ENCODE results near the gene PCDHGB6.
A peak's percentile ranks its signal among the peaks of the same experiment; 100 is the strongest.
"Not testable (repeated sequence)": the region's sequence is repeated elsewhere in the genome, so short reads cannot be mapped to it uniquely, and the experiment has no call there.

Gene PCDHGB6

DNA sequence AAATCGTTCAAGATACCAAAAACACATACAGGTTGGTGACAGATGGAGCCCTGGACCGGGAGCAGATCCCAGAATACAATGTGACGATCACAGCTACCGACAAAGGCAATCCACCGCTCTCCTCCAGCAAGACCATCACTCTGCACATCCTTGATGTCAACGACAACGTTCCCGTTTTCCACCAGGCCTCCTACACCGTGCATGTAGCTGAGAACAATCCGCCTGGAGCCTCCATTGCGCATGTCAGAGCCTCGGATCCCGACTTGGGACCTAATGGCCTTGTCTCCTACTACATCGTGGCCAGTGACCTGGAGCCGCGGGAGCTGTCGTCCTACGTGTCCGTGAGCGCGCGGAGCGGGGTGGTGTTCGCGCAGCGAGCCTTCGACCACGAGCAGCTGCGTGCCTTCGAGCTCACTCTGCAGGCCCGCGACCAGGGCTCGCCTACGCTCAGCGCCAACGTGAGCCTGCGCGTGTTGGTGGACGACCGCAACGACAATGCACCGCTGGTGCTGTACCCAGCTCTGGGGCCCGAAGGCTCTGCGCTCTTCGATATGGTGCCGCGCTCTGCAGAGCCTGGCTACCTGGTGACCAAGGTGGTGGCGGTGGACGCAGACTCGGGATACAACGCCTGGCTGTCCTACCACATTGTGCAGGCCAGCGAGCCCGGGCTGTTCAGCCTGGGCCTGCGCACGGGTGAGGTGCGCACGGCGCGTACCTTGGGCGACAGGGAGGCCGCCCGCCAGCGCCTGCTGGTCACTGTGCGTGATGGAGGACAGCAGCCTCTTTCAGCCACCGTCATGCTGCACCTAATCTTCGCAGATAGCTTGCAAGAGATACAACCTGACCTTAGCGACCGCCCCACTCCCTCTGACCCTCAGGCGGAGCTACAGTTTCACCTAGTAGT lies 36.0 kb upstream of the PCDHGB6 start:
- Histone ChIP-seq H3K9ac (ENCODE audit: low read length in 5 of 5) (no peak overlapping the region), H3K27ac (ENCODE audit: low read depth, low read length) (no peak overlapping the region), H3K4me3 (ENCODE audit: low read depth in 1 of 5, low read length in 5 of 5) (peak overlapping the region; percentile 32 to 58 (median 54)), H3K27me3 (ENCODE audit: control insufficient read depth in 5 of 5, insufficient read depth in 4 of 5, low read length in 5 of 5) (peaks cover 0 to 11% (median 9%) of the 10 kb centered on the region in 5 donors), H3K4me1 (ENCODE audit: control insufficient read depth in 5 of 5, insufficient read depth in 5 of 5, low read length in 5 of 5) (peaks cover 0 to 5% (median 0%) of the 10 kb centered on the region in 5 donors), H3K9me3 (ENCODE audit: control insufficient read depth in 5 of 5, low read length in 5 of 5) (peaks cover 48 to 76% (median 68%) of the 10 kb centered on the region in 5 donors), H3K36me3 (ENCODE audit: control insufficient read depth in 5 of 5, insufficient read depth in 5 of 5, low read length in 5 of 5) (no peaks in the 10 kb centered on the region)

DNA sequence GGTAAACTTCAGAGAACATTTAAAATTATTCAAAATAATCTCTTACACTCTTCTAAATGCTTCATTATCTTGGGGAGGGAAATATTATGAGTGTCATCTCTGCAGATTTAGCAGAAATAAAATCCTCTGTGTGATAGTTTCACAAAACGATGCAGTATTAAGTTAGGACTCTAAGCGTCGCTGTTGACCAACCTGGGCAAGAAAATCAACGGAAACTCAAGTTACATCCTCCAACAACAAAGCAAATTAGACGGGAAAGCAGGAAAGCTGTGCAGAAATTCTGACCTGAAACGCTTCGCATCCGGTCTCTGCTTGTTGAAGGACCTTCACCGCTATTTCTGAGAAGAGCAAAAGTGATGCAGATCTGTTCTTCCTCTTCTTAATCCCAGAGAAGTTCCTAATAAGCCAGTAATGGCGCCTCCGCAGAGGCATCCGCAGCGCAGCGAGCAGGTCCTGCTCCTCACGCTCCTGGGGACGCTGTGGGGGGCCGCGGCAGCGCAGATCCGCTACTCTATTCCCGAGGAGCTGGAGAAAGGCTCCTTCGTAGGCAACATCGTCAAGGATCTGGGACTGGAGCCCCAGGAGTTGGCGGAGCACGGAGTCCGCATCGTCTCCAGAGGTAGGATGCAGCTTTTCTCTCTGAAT lies 34.0 kb upstream of the PCDHGB6 start, which contains the start of gene PCDHGA6:
PCDHGA6 (plus strand) TSS at position 219 of the 645 bp plus-strand sequence; CDS start at position 412, 193 bp downstream.
- Histone ChIP-seq H3K36me3 (ENCODE audit: control insufficient read depth in 5 of 5, insufficient read depth in 5 of 5, low read length in 5 of 5) (no peaks in the 10 kb centered on the region), H3K4me1 (ENCODE audit: control insufficient read depth in 5 of 5, insufficient read depth in 5 of 5, low read length in 5 of 5) (peaks cover 0 to 5% (median 0%) of the 10 kb centered on the region in 5 donors), H3K9ac (ENCODE audit: low read length in 5 of 5) (no peak within 1 kb of the TSS), H3K27ac (ENCODE audit: low read depth, low read length) (no peak within 1 kb of the TSS), H3K27me3 (ENCODE audit: control insufficient read depth in 5 of 5, insufficient read depth in 4 of 5, low read length in 5 of 5) (peaks cover 0 to 11% (median 9%) of the 10 kb centered on the region in 5 donors), H3K9me3 (ENCODE audit: control insufficient read depth in 5 of 5, low read length in 5 of 5) (peaks cover 53 to 80% (median 78%) of the 10 kb centered on the region in 5 donors), H3K4me3 (ENCODE audit: low read depth in 1 of 5, low read length in 5 of 5) (peak within 1 kb of the TSS; percentile 45 to 68 (median 59))

DNA sequence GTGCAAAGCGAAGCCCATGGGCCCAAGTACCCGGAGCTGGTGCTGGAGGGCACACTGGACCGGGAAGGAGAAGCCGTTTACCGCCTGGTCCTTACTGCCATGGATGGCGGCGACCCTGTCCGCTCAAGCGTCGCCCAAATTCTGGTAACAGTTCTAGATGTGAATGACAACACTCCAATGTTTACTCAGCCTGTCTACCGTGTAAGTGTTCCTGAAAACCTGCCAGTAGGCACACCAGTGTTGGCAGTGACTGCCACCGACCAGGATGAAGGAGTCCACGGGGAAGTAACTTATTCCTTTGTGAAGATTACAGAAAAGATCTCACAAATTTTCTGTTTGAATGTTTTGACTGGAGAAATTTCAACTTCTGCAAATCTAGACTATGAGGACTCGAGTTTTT lies 33.2 kb upstream of the PCDHGB6 start:
- Histone ChIP-seq H3K9me3 (ENCODE audit: control insufficient read depth in 5 of 5, low read length in 5 of 5) (peaks cover 53 to 82% (median 77%) of the 10 kb centered on the region in 5 donors), H3K36me3 (ENCODE audit: control insufficient read depth in 5 of 5, insufficient read depth in 5 of 5, low read length in 5 of 5) (no peaks in the 10 kb centered on the region), H3K27ac (ENCODE audit: low read depth, low read length) (no peak overlapping the region), H3K4me1 (ENCODE audit: control insufficient read depth in 5 of 5, insufficient read depth in 5 of 5, low read length in 5 of 5) (peaks cover 0 to 5% (median 0%) of the 10 kb centered on the region in 5 donors), H3K4me3 (ENCODE audit: low read depth in 1 of 5, low read length in 5 of 5) (peak overlapping the region; percentile 45 to 68 (median 59)), H3K27me3 (ENCODE audit: control insufficient read depth in 5 of 5, insufficient read depth in 4 of 5, low read length in 5 of 5) (peaks cover 0 to 11% (median 9%) of the 10 kb centered on the region in 5 donors), H3K9ac (ENCODE audit: low read length in 5 of 5) (no peak overlapping the region)

DNA sequence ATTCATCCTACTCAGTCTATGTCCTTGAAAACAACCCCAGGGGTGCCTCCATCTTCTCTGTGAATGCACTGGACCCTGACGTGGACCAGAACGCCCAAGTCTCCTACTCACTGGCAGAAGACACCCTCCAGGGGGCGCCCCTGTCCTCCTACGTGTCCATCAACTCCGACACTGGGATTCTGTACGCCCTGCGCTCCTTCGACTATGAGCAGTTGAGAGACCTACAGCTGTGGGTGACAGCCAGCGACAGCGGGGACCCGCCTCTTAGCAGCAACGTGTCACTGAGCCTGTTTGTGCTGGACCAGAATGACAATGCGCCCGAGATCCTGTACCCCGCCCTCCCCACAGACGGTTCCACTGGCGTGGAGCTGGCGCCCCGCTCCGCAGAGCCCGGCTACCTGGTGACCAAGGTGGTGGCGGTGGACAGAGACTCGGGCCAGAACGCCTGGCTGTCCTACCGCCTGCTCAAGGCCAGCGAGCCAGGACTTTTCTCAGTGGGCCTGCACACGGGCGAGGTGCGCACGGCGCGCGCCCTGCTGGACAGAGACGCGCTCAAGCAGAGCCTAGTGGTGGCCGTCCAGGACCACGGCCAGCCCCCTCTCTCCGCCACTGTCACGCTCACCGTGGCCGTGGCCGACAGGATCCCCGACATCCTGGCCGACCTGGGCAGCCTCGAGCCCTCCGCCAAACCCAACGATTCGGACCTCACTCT lies 32.2 kb upstream of the PCDHGB6 start:
- not testable (repeated sequence) for H3K4me1 ChIP-seq (ENCODE audit: control insufficient read depth in 5 of 5, insufficient read depth in 5 of 5, low read length in 5 of 5); H3K27ac ChIP-seq (ENCODE audit: low read depth, low read length); H3K36me3 ChIP-seq (ENCODE audit: control insufficient read depth in 5 of 5, insufficient read depth in 5 of 5, low read length in 5 of 5); H3K9ac ChIP-seq (ENCODE audit: low read length in 5 of 5)
- H3K4me3 ChIP-seq (ENCODE audit: low read depth in 1 of 5, low read length in 5 of 5): peak overlapping the region; percentile 29 to 59 (median 49)
- peaks cover 52 to 73% (median 70%) of the 10 kb centered on the region in 5 donors for H3K9me3 ChIP-seq (ENCODE audit: control insufficient read depth in 5 of 5, low read length in 5 of 5)
- H3K27me3 ChIP-seq (ENCODE audit: control insufficient read depth in 5 of 5, insufficient read depth in 4 of 5, low read length in 5 of 5): peaks cover 0 to 11% (median 9%) of the 10 kb centered on the region in 5 donors

DNA sequence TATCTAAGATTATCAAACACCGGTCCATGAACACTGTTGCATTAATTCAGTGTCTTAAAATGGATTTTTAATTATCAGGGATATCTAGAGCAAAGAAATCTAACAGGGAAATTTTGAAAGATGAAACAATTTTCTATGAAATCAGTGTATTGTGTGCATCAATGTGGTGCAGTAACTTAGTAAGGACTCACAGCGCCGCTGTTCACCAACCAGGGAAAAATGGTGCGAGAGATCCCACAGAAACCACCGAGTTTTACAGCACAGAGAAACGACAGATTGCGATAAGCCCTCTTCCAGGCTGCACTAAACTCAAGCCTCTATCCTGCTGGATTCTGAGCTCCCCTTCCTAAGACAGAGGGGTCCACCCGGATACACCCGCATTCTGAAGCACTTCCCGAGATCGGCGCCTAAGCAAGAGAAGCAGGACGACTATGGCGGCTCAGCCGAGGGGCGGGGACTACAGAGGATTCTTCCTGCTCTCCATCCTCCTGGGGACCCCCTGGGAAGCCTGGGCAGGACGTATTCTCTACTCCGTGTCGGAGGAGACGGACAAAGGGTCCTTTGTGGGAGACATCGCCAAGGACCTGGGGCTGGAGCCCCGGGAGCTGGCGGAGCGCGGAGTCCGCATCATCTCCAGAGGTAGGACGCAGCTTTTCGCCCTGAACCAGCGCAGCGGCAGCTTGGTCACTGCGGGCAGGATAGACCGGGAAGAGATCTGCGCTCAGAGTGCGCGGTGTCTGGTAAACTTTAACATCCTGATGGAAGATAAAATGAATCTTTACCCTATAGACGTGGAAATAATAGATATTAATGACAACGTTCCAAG lies 25.1 kb upstream of the PCDHGB6 start, which contains the start of gene PCDHGA7:
PCDHGA7 (plus strand) TSS at position 274 of the 826 bp plus-strand sequence; CDS start at position 432, 158 bp downstream.
- H3K36me3 ChIP-seq (ENCODE audit: control insufficient read depth in 5 of 5, insufficient read depth in 5 of 5, low read length in 5 of 5): no peaks in the 10 kb centered on the region
- peaks cover 0 to 11% (median 0%) of the 10 kb centered on the region in 5 donors for H3K27me3 ChIP-seq (ENCODE audit: control insufficient read depth in 5 of 5, insufficient read depth in 4 of 5, low read length in 5 of 5)
- H3K9ac ChIP-seq (ENCODE audit: low read length in 5 of 5): no peak within 1 kb of the TSS
- H3K4me1 ChIP-seq (ENCODE audit: control insufficient read depth in 5 of 5, insufficient read depth in 5 of 5, low read length in 5 of 5): peaks cover 0 to 4% (median 0%) of the 10 kb centered on the region in 5 donors
- peak within 1 kb of the TSS; percentile 51 to 78 (median 64) for H3K4me3 ChIP-seq (ENCODE audit: low read depth in 1 of 5, low read length in 5 of 5)
- peaks cover 33 to 71% (median 64%) of the 10 kb centered on the region in 5 donors for H3K9me3 ChIP-seq (ENCODE audit: control insufficient read depth in 5 of 5, low read length in 5 of 5)
- H3K27ac ChIP-seq (ENCODE audit: low read depth, low read length): no peak within 1 kb of the TSS

DNA sequence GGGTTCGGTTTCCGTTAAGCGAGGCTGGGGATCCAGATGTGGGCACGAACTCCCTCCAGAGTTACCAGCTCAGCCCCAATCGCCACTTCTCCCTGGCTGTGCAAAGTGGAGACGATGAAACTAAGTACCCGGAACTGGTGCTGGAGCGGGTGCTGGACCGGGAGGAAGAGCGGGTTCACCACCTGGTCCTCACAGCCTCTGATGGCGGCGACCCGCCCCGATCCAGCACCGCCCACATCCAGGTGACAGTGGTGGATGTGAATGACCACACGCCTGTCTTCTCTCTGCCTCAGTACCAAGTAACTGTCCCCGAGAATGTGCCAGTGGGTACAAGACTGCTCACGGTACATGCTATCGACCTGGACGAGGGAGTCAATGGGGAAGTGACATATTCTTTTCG lies 24.5 kb upstream of the PCDHGB6 start:
- H3K4me3 ChIP-seq (ENCODE audit: low read depth in 1 of 5, low read length in 5 of 5): peak overlapping the region in 4 of 5 donors; percentile 51 to 65 (median 62)
- H3K9me3 ChIP-seq (ENCODE audit: control insufficient read depth in 5 of 5, low read length in 5 of 5): peaks cover 34 to 69% (median 65%) of the 10 kb centered on the region in 5 donors
- H3K4me1 ChIP-seq (ENCODE audit: control insufficient read depth in 5 of 5, insufficient read depth in 5 of 5, low read length in 5 of 5): peaks cover 0 to 4% (median 0%) of the 10 kb centered on the region in 5 donors

DNA sequence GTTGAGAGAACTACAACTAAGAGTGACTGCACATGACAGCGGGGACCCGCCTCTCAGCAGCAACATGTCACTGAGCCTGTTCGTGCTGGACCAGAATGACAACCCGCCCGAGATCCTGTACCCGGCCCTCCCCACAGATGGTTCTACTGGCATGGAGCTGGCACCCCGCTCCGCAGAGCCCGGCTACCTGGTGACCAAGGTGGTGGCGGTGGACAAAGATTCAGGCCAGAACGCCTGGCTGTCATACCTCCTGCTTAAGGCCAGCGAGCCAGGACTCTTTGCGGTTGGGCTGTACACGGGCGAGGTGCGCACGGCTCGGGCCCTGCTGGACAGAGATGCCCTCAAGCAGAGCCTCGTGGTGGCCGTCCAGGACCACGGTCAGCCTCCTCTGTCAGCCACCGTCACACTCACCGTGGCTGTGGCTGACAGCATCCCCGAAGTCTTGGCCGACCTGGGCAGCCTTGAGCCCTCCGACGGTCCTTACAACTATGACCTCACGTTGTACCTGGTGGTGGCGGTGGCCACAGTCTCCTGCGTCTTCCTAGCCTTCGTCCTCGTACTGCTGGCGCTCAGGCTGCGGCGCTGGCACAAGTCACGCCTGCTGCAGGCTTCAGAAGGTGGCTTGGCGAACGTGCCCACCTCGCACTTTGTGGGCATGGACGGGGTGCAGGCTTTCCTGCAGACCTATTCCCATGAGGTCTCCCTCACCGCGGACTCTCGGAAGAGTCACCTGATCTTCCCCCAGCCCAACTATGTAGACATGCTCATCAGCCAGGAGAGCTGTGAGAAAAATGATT lies 23.2 kb upstream of the PCDHGB6 start:
- Histone ChIP-seq H3K9ac (ENCODE audit: low read length in 5 of 5) (no peak overlapping the region), H3K4me3 (ENCODE audit: low read depth in 1 of 5, low read length in 5 of 5) (peak overlapping the region in 4 of 5 donors; percentile 23 to 64 (median 42)), H3K27me3 (ENCODE audit: control insufficient read depth in 5 of 5, insufficient read depth in 4 of 5, low read length in 5 of 5) (peaks cover 0 to 11% (median 0%) of the 10 kb centered on the region in 5 donors)

More for the DNA sequence above, 24.5 kb upstream of the PCDHGB6 start:
- Histone ChIP-seq H3K27me3 (ENCODE audit: control insufficient read depth in 5 of 5, insufficient read depth in 4 of 5, low read length in 5 of 5) (peaks cover 0 to 11% (median 0%) of the 10 kb centered on the region in 5 donors), H3K36me3 (ENCODE audit: control insufficient read depth in 5 of 5, insufficient read depth in 5 of 5, low read length in 5 of 5) (no peaks in the 10 kb centered on the region), H3K27ac (ENCODE audit: low read depth, low read length) (no peak overlapping the region), H3K9ac (ENCODE audit: low read length in 5 of 5) (no peak overlapping the region)

DNA sequence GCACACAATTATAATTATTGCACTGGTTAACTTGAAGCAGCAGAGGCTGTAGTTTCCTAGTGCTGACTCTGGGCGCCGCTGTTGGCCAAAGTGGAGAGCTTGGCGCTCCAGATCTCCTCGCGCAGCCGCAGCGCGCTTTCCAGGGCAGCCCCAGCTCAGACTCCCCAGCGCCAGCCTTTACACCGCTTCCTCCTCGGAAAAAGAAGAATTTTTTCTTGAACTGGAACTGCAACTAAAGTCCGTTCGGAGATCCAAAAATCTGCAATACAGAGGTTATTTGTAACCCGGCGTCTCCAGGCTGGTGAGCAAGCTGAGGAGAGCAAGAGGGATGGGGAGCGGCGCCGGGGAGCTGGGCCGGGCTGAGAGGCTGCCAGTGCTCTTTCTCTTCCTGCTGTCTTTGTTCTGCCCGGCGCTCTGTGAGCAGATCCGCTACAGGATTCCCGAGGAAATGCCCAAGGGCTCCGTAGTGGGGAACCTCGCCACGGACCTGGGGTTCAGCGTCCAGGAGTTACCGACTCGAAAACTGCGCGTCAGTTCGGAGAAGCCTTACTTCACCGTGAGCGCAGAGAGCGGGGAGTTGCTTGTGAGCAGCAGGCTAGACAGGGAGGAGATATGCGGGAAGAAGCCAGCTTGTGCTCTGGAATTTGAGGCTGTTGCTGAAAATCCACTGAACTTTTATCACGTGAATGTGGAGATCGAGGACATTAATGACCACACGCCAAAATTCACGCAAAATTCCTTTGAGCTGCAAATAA lies 20.1 kb upstream of the PCDHGB6 start, which contains the start of gene PCDHGB4:
PCDHGB4 (plus strand) TSS at position 142 of the 755 bp plus-strand sequence; CDS start at position 329, 187 bp downstream.
- H3K36me3 ChIP-seq (ENCODE audit: control insufficient read depth in 5 of 5, insufficient read depth in 5 of 5, low read length in 5 of 5); H3K27ac ChIP-seq (ENCODE audit: low read depth, low read length); H3K9ac ChIP-seq (ENCODE audit: low read length in 5 of 5); H3K4me1 ChIP-seq (ENCODE audit: control insufficient read depth in 5 of 5, insufficient read depth in 5 of 5, low read length in 5 of 5): not testable (repeated sequence)
- Histone ChIP-seq H3K9me3 (ENCODE audit: control insufficient read depth in 5 of 5, low read length in 5 of 5) (peaks cover 34 to 88% (median 69%) of the 10 kb centered on the region in 5 donors), H3K4me3 (ENCODE audit: low read depth in 1 of 5, low read length in 5 of 5) (peak within 1 kb of the TSS; percentile 0 to 52 (median 50)), H3K27me3 (ENCODE audit: control insufficient read depth in 5 of 5, insufficient read depth in 4 of 5, low read length in 5 of 5) (peaks cover 0 to 14% (median 0%) of the 10 kb centered on the region in 5 donors)

More for the DNA sequence above, 23.2 kb upstream of the PCDHGB6 start:
- no peak overlapping the region for H3K27ac ChIP-seq (ENCODE audit: low read depth, low read length)
- peaks cover 0 to 4% (median 0%) of the 10 kb centered on the region in 5 donors for H3K4me1 ChIP-seq (ENCODE audit: control insufficient read depth in 5 of 5, insufficient read depth in 5 of 5, low read length in 5 of 5)
- peaks cover 35 to 78% (median 74%) of the 10 kb centered on the region in 5 donors for H3K9me3 ChIP-seq (ENCODE audit: control insufficient read depth in 5 of 5, low read length in 5 of 5)
- no peaks in the 10 kb centered on the region for H3K36me3 ChIP-seq (ENCODE audit: control insufficient read depth in 5 of 5, insufficient read depth in 5 of 5, low read length in 5 of 5)
